GM12878 (cell line): ENCODE results near the gene HMGN3. TPM values are rescaled to one million over a fixed set of nuclear protein-coding genes. Genes with fewer than 3 reads are reported as not detected.

Source experiments
- ATAC-seq: fragments of 200-7000 bp; cut with Tn5 transposase; 3 replicates; pipeline ENCODE4 v1.9.1; 2020; ENCODE audit warnings: mild to moderate bottlenecking, moderate library complexity
- BruUV-seq: library from RNA; stranded (reverse); fragments of 400-500 nt; replicated peaks from 2 replicates; lab custom pipeline; 2021; lab: Mats Ljungman, UMichigan
- CTCF ChIA-PET: fragments of 300-600 bp; sonication (Branson Sonifier 250); formaldehyde crosslinking; extraction: SDS; loops from one replicate; lab custom pipeline; 2021; ENCODE audit warnings: inconsistent platforms; lab: Yijun Ruan, JAX
- POLR2A ChIA-PET: fragments of 350-600 bp; formaldehyde crosslinking; extraction: SDS; loops from one replicate; lab custom pipeline; 2021; ENCODE audit warnings: inconsistent platforms; lab: Charles Lee
- RAD21 ChIA-PET: fragments of 300-600 bp; sonication (Branson Sonifier 250); formaldehyde crosslinking; loops from one replicate; lab custom pipeline; 2023; ENCODE audit warnings: antibody characterized with exemption; ENCODE audit not compliant: unreplicated experiment; lab: Charles Lee
- SMC1A ChIA-PET: fragments of 300-600 bp; sonication (Branson Sonifier 250); formaldehyde crosslinking; loops from one replicate; lab custom pipeline; 2023; ENCODE audit not compliant: unreplicated experiment, uncharacterized antibody; lab: Charles Lee
- DNase-seq: peaks from one replicate; pipeline ENCODE4 v3.0.0-alpha.2; 2011; ENCODE audit warnings: low read depth, low spot score
- FAIRE-seq: peaks from 3 replicates; lab custom pipeline; 2011; peaks lifted over from hg19 to GRCh38; lab: Jason Lieb, UNC
- H2AFZ ChIP-seq: 2 replicates; pipeline ENCODE4 v1.6.0; 2011; ENCODE audit warnings: low read depth, low read length, control low read depth; ENCODE audit not compliant: control insufficient read depth
- H3K27ac ChIP-seq: 2 replicates; pipeline ENCODE4 v1.5.1; 2011; ENCODE audit warnings: control low read depth; ENCODE audit not compliant: control insufficient read depth, insufficient read depth
- H3K27me3 ChIP-seq, 2 experiments: replicated peaks in 1 of 2; 2 replicates each; pipeline versions ENCODE4 v1.6.0 to v1.6.1; 2011; ENCODE audit warnings: low read length in 1 of 2; ENCODE audit not compliant: control insufficient read depth in 2 of 2, insufficient read depth in 2 of 2
- H3K36me3 ChIP-seq, 2 experiments: 2 replicates each; pipeline ENCODE4 v1.5.1; 2011; ENCODE audit warnings: low read length in 1 of 2; ENCODE audit not compliant: control insufficient read depth in 2 of 2, insufficient read depth in 2 of 2
- H3K4me1 ChIP-seq: 2 replicates; pipeline ENCODE4 v1.6.1; 2011; ENCODE audit warnings: mild to moderate bottlenecking, low read length, moderate library complexity, mixed read lengths; ENCODE audit not compliant: control insufficient read depth, insufficient read depth
- H3K4me2 ChIP-seq: 2 replicates; pipeline ENCODE4 v1.6.0; 2011; ENCODE audit warnings: control low read depth; ENCODE audit not compliant: control insufficient read depth, insufficient read depth
- H3K4me3 ChIP-seq: fragments of 200-600 bp; sonication (generic); 2 replicates; pipeline ENCODE4 v1.5.1; 2016
- H3K79me2 ChIP-seq: 2 replicates; pipeline ENCODE4 v1.6.0; 2011; ENCODE audit warnings: low read length; ENCODE audit not compliant: control insufficient read depth, insufficient read depth
- H3K9ac ChIP-seq: 2 replicates; pipeline ENCODE4 v1.8.0; 2011; ENCODE audit warnings: low read length, control low read depth, mixed read lengths; ENCODE audit not compliant: control insufficient read depth, insufficient read depth
- H3K9me3 ChIP-seq: replicated peaks from 3 replicates; pipeline ENCODE4 v1.5.1; 2011; ENCODE audit warnings: mild to moderate bottlenecking, low read length; ENCODE audit not compliant: control insufficient read depth, insufficient read depth
- H4K20me1 ChIP-seq: 2 replicates; pipeline ENCODE4 v1.6.0; 2011; ENCODE audit not compliant: control insufficient read depth, insufficient read depth
- ATF7 ChIP-seq: fragments of 450-650 bp; IDR thresholded peaks from 2 replicates; pipeline ENCODE4 v1.6.1; 2016; ENCODE audit warnings: low read depth, mild to moderate bottlenecking
- CBFB ChIP-seq: IDR thresholded peaks from 2 replicates; pipeline ENCODE4 v1.6.1; 2016; ENCODE audit warnings: antibody characterized with exemption, low read depth
- DPF2 ChIP-seq: fragments of 450-650 bp; IDR thresholded peaks from 2 replicates; pipeline ENCODE4 v1.6.1; 2017; ENCODE audit warnings: mild to moderate bottlenecking
- EED ChIP-seq: sonication (generic); IDR thresholded peaks from 2 replicates; pipeline ENCODE4 v1.6.1; 2016; ENCODE audit warnings: antibody characterized with exemption, low read depth
- ETV6 ChIP-seq, 2 experiments: fragments of 450-650 bp in 1 of 2; IDR thresholded peaks in 1 of 2; conservative IDR thresholded peaks in 1 of 2; 2 replicates each; pipeline ENCODE4 v1.6.1; 2014; ENCODE audit warnings: antibody characterized with exemption in 1 of 2, borderline replicate concordance in 1 of 2, low read depth in 1 of 2, mild to moderate bottlenecking in 1 of 2, moderate library complexity in 1 of 2
- FOS ChIP-seq: IDR thresholded peaks from 3 replicates; pipeline ENCODE4 v1.6.1; 2011; ENCODE audit warnings: borderline replicate concordance; ENCODE audit not compliant: insufficient read length; ENCODE audit errors: extremely low read depth
- FOXK2 ChIP-seq: fragments of 450-650 bp; IDR thresholded peaks from 2 replicates; pipeline ENCODE4 v1.6.1; 2017; ENCODE audit warnings: mild to moderate bottlenecking, moderate library complexity
- FOXM1 ChIP-seq: IDR thresholded peaks from 2 replicates; pipeline ENCODE4 v1.6.1; 2012; ENCODE audit warnings: low read depth, mild to moderate bottlenecking, inconsistent platforms, low read length, moderate library complexity
- GABPA ChIP-seq: IDR thresholded peaks from 2 replicates; pipeline ENCODE4 v1.6.1; 2014; ENCODE audit warnings: antibody characterized with exemption, low read depth, mild to moderate bottlenecking, inconsistent platforms
- KAT2A ChIP-seq: conservative IDR thresholded peaks from 2 replicates; pipeline ENCODE4 v1.6.1; 2011; ENCODE audit warnings: low read depth, low read length; ENCODE audit not compliant: control insufficient read depth
- NFYB ChIP-seq: IDR thresholded peaks from 2 replicates; pipeline ENCODE4 v1.6.1; 2011; ENCODE audit warnings: low read depth, mild to moderate bottlenecking, low read length, improper control_type of control experiment, moderate library complexity; ENCODE audit not compliant: insufficient read depth
- NRF1 ChIP-seq: conservative IDR thresholded peaks from 2 replicates; pipeline ENCODE4 v1.6.1; 2011; ENCODE audit warnings: mild to moderate bottlenecking, low read depth, low read length, improper control_type of control experiment
- PAX8 ChIP-seq: fragments of 450-650 bp; IDR thresholded peaks from 2 replicates; pipeline ENCODE4 v1.6.1; 2017; ENCODE audit warnings: mild to moderate bottlenecking, moderate library complexity
- RUNX3 ChIP-seq: IDR thresholded peaks from 2 replicates; pipeline ENCODE4 v1.6.1; 2012; ENCODE audit warnings: low read length, inconsistent platforms
- SIX5 ChIP-seq: IDR thresholded peaks from 2 replicates; pipeline ENCODE4 v1.6.1; 2011; ENCODE audit warnings: mild to moderate bottlenecking, low read depth, low read length, moderate library complexity; ENCODE audit not compliant: severe bottlenecking
- SREBF1 ChIP-seq: IDR thresholded peaks from 2 replicates; pipeline ENCODE4 v1.6.1; 2012; ENCODE audit warnings: mild to moderate bottlenecking, low read length
- TCF12 ChIP-seq: IDR thresholded peaks from 2 replicates; pipeline ENCODE4 v1.6.1; 2011; ENCODE audit warnings: low read depth, mild to moderate bottlenecking, low read length
- ZNF384 ChIP-seq: IDR thresholded peaks from 2 replicates; pipeline ENCODE4 v1.6.1; 2012; ENCODE audit warnings: low read depth, mild to moderate bottlenecking, low read length, improper control_type of control experiment, borderline replicate concordance
- WGBS: methylation state at CpG from one replicate; pipeline ENCODE4 v1.1.6; 2016; ENCODE audit warnings: low lambda C conversion rate; ENCODE audit not compliant: insufficient replicate concordance, insufficient coverage; ENCODE audit errors: missing lambda C conversion rate; 5-methylcytosine and 5-hydroxymethylcytosine counted together
- in situ Hi-C: fragments of 300-500 bp; cut with MboI; formaldehyde crosslinking; loops from 9 replicates; pipeline ENCODE4 v1.14.3; 2018; ENCODE audit warnings: mixed read lengths
- intact Hi-C: fragments of 100-400 bp; cut with micrococcal nuclease; formaldehyde crosslinking; loops from one replicate; pipeline ENCODE4 v1.14.2; 2022; ENCODE audit not compliant: unreplicated experiment
- polyA plus RNA-seq, 11 experiments: library from polyadenylated mRNA; depleted of rRNA in 4 of 11; unstranded in 6 of 11; stranded (reverse) in 5 of 11; fragments of >200 nt; fragmentation: Nextera tagmentation in 4 of 11; fragmentation: Illumina TruSeq in 1 of 11; extraction: Ambion mirVana in 4 of 11; extraction: Trizol in 1 of 11; gene quantifications; 1 replicate in 1 of 11; 2 replicates in 10 of 11; pipeline versions ENCODE4 v1.2.1 to v1.2.3, GENCODE V29; 2011 to 2016; ENCODE audit warnings: inconsistent platforms in 2 of 11, missing spikeins in 2 of 11, low read depth in 1 of 11
- total RNA-seq, 4 experiments: library from RNA; depleted of rRNA in 3 of 4; stranded (reverse); fragments of >200 nt in 3 of 4; fragmentation: Illumina TruSeq in 1 of 4; extraction: Trizol in 1 of 4; gene quantifications; 2 replicates each; pipeline versions ENCODE4 v1.2.1 to v1.2.3, GENCODE V29; 2013 to 2021

The HMGN3 gene
- total and polyA plus RNA-seq, 10 of the 15 experiments (the other 5 are each of a cell fraction or from before 2014, with no cell fraction given) = 115 to 496 (median 262) TPM

- TF ChIP-seq NRF1 (peak; percentile 41; the same call in 1 of the 2 replicates), DPF2 (peak; percentile 78), FOXK2 (no peak), SREBF1 (no peak), TCF12 (peak; percentile 25; the same call in 1 of the 2 replicates), NFYB (0 out of 2 replicates have a peak, but pooled peaks have one; percentile 9), KAT2A (no peak), FOS (no peak), RUNX3 (0 out of 2 replicates have a peak, but pooled peaks have one; percentile 19), ETV6 (conservative IDR thresholded peaks at IDR 0.05 in 1 of 2, IDR thresholded peaks at IDR 0.05 in 1 of 2; ENCODE audit: borderline replicate concordance in 1 of 2, low read depth in 1 of 2) (no peak)
- TF ChIP-seq, all 136 proteins: peak for 19
These were observed 802 bp downstream of the HMGN3 start (continued) for GRCh38 chr6:79233611-79234149.

DNA sequence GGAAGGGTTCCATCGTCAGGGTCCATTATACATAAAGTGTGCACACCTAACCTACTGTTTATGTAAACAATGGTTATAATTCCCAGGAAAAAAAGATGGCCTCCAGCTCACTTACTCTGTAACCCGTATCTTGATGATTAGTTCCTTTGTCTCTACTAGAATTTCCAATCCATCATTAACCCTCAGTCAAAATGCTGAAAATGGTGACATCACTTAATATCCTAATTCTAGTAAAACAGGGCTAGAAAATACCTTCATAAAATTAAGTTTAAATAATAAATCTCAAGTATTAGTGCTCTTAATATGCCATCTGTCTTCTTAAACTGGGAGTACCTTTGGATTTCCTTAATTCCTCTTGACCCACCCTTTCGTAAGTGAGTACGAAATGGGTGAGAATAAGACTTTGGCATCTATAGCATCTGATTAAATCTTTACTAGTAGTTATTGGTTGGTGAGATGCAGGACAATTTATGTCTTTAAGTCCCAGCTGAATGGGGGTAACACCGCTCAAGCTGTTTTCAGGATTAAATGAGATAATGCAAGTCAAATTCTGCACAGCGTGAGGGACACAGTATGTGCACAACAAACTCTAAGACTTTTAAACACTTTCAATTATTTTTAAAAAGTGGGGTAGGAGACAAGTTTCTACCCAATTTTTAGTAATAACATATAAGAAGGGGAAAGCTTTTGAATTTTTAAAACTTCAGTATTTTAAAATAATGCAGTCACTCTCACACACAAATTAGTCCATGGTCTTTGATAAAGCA lies 1.6 kb downstream of the HMGN3 start:
- Histone ChIP-seq H3K9ac (peak overlapping the region; percentile 95), H3K4me1 (0 out of 2 replicates have a peak, but pooled peaks cover 1% of the 10 kb centered on the region), H2AFZ (peak overlapping the region; percentile 94; the same call in 1 of the 2 replicates), H3K4me3 (peak overlapping the region; percentile 79), H3K36me3 (no peaks in the 10 kb centered on the region), H3K9me3 (peaks cover 4% of the 10 kb centered on the region; the same call in 2 of the 3 replicates)
- ChIA-PET RAD21 (interaction anchor here (0.7 to 1.2 kb wide), 3 partner anchors 14 to 159 kb away, joined by 3 to 4 read pairs (median 3); no protein-coding TSS in a partner anchor), SMC1A (interaction anchor here (0.9 to 2.4 kb wide), 10 partner anchors 8 to 157 kb away, joined by 3 to 9 read pairs (median 4); no protein-coding TSS in a partner anchor)
- TF ChIP-seq SIX5 (no peak), PAX8 (no peak), ATF7 (0 out of 2 replicates have a peak, but pooled peaks have one; percentile 48), GABPA (no peak), ZNF384 (no peak), CBFB (no peak), EED (no peak), FOXM1 (no peak)
- TF ChIP-seq, all 136 proteins: peak for 1
- FAIRE-seq = no peak
- ATAC-seq = no peak
- Histone ChIP-seq H3K27ac (peak overlapping the region; percentile 95), H3K4me2 (peak overlapping the region; percentile 88), H3K27me3 (no peaks in the 10 kb centered on the region), H3K79me2 (peaks cover 59% of the 10 kb centered on the region), H4K20me1 (no peaks in the 10 kb centered on the region)
- WGBS = 76% methylated on average over 6 of the region's 6 CpGs
- no TSS peak for BruUV-seq
- DNase-seq = no peak
- in situ Hi-C loops = no loop called here
- CTCF ChIA-PET = interaction anchor here (1.1 to 1.7 kb wide), 4 partner anchors 9 to 17 kb away, joined by 3 to 7 read pairs (median 5); no protein-coding TSS in a partner anchor
- intact Hi-C loops = loop anchor here (5.0 to 10.0 kb wide), 4 partner anchors 104 to 366 kb away; partner anchors contain the start of gene IRAK1BP1
- POLR2A ChIA-PET = interaction anchor here (0.6 to 2.0 kb wide), 8 partner anchors 14 to 873 kb away, joined by 3 to 9 read pairs (median 4); partner anchors contain the start of gene PHIP
